ENCODE data around the gene MYH6.
"Not testable (repeated sequence)": the region's sequence is repeated elsewhere in the genome, so short reads cannot be mapped to it uniquely, and the experiment has no call there.

MYH6 gene

DNA sequence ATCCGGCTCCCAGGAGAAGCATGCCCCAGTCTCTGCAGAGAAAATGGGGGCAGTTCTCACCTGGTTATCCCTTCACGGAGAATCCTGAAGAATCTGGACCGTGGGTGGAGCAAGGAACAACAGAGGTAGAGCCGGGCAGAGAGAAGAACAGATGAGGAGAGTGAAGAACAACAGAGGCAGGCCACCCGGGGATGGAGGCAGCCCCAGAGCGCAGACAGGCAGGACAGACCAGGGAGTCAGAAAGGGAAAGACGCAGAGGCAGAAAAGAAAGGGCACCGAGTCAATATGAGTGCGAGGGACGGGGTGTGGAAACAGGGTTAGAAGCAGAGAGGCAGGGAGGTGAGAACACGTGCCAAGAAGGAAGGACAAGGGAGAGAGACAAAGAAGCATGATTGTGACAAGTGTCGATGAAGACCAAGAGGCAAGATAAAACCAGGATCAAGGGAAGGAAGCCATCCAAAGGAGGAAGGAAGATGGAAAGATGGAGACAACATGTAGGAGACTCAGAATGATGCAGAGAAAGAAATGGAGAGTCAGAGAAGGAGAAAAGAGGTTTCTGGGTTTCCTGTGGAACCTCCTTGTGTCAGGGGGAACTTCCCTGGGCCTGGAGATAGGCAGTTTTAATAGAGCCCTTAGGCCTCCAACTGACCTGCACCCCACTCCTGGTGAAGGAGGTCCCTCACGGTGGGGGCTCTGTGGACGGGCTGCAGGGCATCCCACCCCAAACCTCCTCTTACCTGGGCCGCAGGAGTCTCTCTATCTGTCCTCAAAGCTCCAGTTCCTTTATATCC is at the start of gene MYH6:
MYH6 (minus strand) TSS at position 758 of the 791 bp plus-strand sequence. CDS start 1,050 bp downstream, outside the sequence.
- DNase-seq (ENCODE audit: low read depth in 2 of 2), result no peak

DNA sequence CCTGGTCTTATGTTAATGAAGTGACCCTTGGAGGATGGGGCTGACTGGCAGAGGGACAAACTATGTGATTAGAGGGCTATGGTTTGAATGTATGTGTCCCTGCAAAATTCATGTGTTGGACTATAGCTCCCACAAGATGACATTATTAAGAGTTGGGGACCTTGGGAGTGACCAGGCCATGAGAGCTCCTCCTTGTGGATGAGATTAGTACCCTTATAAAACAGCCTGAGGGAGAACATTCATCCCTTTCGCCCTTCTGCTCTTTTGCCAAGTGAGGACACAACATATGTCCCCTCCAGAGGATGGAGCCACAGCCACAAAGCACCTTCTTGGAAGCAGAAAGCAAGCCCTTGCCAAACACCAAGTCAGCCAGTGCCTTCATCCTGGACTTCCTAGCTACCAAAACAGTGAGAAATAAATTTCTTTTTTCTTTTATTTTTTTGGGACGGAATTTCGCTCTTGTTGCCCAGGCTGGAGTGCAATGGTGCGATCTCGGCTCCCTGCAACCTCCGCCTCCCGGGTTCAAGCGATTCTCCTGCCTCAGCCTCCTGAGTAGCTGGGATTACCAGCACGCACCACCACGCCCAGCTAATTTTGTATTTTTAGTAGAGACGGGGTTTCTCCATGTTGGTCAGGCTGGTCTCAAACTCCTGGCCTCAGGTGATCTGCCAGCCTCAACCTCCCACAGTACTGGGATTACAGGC is 49.0 kb upstream of the MYH6 start:
- DNase-seq (ENCODE audit: low read depth in 2 of 2), result not testable (repeated sequence)

DNA sequence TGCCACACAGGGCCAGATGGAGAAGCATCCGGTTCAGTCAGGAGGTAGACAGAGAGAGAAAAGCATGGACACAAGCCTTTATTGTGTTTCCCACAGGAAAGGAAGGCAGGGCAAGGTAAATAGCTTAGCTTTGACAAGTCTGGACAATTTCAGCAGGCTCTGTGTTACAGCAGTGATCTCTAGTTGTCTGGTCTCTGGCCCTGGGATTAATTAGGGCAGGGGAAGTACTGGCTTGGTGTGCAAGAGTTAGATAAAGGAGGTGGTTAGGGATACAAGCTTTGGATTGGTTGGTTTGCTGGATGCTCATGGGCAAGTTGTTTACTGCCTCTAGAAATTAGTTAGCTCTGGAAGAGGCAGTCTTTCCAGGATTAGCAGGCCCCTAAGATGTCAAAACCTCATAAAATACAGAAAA is 46.4 kb upstream of the MYH6 start:
- no peak for DNase-seq (ENCODE audit: low read depth in 2 of 2)

DNA sequence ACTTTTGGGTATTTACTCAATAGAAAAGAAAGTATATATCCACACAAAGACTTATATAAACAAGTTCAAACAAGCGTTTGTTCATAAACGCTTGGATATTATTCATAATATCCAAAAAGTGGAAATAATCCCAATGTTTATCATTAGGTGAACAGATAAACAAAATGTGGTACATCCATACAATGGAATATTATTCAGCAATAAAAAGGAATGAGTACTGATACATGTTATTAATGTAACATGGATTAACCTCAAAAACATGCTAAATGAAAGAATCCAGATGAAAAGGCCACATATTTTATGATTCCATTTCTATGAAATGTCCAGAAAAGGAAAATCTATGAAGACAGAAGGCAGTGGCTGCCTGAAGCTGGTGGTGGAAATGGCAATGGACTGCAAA is 44.2 kb upstream of the MYH6 start:
- DNase-seq (ENCODE audit: low read depth in 2 of 2), result no peak

DNA sequence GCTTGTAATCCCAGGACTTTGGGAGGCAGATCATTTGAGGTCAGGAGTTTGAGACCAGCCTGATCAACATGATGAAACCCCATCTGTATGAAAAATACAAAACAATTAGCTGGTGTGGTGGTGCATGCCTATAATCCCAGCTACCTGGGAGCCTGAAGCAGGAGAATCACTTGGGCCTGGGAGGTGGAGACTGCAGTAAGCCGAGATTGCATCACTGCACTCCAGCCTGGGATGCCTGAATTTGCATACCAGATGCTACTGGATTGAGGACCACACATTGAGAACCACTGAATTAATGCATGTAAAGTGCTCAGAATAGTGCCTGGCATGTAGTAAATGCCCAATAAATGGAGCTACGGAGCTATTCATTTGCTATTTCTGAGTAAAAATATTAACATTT is 42.3 kb upstream of the MYH6 start:
- no peak for DNase-seq (ENCODE audit: low read depth in 2 of 2)

DNA sequence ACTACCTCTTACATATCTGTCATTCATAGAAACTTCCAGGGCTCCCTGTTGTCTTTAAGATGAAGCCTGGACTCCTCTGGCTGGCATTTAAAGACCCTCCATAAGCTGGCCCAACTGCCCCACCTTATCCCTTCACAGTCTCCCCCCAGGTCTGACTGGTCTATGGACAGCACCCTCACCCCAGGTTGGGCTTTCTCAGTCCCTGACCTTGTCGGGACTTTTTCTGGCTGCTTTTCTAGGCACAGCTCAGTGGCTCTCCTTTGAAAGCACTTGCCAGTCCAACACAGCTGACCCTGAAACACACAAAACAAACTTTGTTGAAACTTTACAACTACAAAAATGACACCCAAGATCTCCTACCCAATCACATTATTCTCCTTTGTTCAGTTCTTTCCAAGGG is 41.2 kb upstream of the MYH6 start:
- no peak for DNase-seq (ENCODE audit: low read depth in 2 of 2)

DNA sequence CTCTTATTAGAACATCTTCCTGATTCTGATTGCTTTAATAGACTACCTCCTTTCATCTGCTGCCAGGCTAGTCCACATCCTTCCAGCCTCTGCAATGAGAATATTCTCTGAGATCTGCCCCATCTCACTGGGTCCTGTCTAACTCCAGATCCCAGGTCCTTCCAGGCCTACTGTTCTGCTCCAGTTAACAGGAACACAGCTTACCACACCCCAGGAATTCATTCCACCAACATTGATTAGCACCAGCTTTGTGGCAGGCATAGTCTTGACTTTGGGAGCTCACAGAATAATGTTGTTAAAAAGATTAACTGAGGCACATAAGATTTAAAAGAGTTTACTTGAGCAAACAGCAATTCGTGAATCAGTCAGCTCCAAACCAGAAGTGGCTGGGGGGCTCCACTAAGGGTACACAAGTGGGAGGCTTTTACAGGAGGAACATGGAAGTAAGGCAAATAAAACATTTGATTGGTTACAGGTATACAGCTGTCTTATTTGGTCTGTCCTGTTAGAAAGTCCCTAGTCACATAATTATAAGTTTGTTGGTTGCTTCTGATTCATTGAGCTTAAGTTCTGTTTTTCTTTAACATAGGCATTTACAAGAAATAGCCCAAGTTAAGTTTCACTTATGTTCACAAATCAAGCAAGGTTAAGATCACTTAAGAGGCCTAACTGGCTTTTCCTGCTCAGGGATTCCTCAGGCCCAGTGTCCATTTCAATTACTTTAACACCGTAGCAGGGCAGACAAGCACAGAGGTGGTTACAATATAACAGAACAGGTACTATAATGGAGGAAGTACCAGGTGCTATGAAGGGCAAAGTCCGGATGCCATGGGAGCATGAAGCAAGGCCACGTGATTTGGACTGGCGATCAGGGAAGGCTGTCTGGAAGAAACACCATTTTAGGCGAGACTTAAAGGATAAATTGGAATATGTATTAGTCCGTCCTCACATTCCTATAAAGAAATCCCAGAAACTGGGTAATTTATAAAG is 39.6 kb upstream of the MYH6 start:
- DNase-seq (ENCODE audit: low read depth in 2 of 2), result no peak

DNA sequence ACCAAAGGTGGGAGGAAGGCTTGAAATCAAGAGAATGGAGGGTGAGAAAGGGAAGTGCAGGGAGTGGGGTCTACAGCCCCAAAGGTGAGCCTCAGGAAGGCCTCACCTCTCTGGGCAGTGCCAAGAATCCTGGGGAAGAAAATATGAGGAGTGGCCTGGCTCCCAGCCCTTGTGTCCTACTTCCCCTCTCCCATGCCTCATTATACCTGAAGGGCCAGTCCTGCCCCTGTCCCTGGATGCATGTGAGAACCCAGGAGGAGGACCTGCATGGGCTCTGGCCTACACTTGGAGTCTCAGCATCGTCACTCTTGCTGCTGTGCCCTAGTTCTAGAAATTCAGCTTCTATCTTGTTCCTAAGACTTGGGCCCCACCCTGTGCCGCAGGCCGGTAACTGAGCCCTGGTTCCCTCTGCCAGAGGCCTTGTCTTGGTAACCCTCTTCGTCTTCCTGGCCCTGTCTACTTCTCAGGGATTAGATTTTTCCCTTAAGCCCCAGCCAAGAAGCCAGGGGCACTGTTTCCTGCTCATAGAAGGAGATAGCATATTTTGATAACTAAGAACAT is 38.3 kb upstream of the MYH6 start:
- DNase-seq (ENCODE audit: low read depth in 2 of 2), result no peak

DNA sequence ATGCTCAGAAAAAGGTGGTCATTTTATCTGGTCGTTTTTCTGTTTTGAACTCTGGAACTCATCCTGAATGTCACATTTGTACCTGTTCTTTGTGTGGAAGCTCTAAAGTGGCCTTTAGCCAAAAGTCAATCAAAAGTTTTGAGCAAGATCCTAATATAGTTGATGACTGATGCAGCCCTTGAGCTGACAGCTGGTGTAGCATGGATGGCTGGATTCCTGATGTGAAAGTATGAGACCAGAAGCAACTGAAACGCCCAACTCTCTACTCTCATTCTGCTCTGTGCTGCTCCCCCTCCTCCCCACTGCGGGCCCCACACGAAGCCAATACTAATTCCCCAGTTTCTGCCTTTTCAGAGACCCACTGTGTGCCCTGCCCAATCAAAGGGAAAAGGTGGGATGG is 37.7 kb upstream of the MYH6 start:
- DNase-seq (ENCODE audit: low read depth in 2 of 2), result no peak

DNA sequence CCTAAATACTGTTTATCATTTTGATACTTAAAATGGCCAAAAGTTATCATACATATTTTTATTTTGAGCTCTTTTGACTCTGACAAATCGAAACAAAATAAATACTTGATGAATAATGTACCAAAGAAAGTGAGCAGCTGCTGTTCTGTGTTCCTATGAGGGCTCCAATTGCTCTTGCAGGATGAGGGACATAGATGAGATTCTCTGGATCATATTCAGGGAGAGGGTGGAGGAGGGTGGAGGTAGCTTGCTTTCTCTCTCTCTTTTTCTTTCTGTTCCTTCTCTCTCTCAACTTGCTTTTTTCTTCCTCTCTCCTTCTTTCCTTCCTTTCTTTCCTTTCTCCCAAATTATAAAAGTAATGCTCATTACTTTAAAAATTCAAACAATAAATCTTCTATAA is 36.2 kb upstream of the MYH6 start:
- no peak for DNase-seq (ENCODE audit: low read depth in 2 of 2)

DNA sequence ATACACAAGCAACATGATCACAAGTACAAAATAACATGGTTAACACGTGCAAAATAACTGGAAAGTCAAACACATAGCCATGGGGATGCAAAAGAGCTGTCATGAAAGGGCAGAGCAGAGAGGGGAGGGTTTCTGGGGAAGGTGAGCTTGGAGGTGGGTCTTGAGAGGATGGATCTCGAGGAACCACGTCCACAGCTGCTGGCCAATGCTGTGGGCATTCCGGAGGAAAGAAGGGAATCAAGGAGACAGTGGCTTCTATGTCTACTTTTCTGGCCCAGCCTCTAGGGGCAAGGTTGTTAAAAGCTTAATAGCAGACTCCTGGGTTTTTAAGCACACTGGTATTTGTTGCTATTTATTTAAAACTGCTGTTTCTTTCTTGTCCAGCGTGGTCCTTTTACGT is 35.8 kb upstream of the MYH6 start:
- no peak for DNase-seq (ENCODE audit: low read depth in 2 of 2)

DNA sequence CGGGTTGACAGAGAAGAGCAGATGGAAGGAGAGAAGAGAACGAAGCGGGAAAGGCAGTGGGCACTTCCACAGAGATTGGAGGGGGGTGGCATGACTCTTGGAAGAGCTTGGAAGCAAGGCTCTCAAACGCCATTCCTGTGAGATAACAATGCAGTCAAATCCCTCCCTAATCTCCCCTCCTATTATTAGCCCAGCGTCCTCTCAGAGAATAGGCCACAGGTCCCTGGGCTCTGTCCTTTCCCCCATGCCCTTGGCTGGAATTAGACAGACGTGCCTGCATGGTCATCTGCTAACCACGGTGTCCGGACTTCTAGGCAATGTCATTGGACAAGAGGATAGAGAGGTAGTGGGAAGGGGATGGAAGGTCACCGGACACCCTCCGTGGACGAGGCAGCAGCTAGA is 35.3 kb upstream of the MYH6 start:
- no peak for DNase-seq (ENCODE audit: low read depth in 2 of 2)

DNA sequence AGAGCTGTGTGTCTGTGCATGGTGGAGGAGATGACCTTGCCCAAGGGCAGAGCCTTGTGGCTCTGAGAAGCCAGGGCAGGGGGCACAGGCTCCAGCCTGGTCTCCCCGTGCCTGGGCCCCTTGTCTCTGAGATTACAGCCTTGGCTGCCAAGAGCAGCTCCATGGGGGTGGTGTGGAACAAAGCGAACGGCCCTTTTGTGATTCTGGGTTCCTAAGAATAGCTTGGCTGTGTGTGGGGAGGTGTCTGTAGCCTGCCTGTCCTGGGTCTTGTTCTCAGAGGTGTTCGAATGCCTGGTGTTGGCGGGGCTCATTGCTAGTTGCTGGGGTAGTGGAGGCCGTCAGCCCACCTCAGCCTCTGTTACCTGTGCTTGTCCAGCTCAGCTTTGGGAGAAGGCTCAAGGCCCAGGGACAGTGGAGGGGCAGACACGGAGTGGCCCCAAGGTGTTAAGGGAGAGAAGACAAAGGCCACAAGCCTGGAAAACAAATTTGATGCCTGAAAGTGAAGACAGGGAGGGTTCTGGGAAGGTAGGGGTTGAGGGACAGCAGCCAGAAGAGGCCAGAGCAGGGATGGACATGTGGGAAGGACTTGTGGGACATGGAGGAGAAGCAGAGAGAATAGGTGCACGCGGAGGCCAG is 34.8 kb upstream of the MYH6 start:
- no peak for DNase-seq (ENCODE audit: low read depth in 2 of 2)

DNA sequence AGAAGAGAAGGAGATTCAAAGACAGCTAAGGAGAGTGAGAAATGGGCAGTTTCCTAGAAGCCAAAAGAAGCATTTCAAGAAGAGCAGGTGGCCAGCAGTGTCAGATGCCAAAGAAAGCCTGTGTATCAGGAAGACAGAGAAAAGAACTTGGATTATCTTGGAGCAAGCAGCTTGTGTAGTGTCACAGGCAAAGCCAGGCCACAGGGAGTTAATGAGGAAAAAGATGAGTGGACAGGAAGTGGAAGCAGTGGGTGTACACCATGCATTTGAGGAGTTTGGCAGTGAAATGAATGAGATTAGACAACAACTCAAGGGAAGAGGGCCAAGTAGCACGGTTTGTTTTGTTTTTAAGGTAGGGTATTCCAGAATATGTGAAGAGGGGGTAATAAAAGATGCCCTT is 33.0 kb upstream of the MYH6 start:
- no peak for DNase-seq (ENCODE audit: low read depth in 2 of 2)

DNA sequence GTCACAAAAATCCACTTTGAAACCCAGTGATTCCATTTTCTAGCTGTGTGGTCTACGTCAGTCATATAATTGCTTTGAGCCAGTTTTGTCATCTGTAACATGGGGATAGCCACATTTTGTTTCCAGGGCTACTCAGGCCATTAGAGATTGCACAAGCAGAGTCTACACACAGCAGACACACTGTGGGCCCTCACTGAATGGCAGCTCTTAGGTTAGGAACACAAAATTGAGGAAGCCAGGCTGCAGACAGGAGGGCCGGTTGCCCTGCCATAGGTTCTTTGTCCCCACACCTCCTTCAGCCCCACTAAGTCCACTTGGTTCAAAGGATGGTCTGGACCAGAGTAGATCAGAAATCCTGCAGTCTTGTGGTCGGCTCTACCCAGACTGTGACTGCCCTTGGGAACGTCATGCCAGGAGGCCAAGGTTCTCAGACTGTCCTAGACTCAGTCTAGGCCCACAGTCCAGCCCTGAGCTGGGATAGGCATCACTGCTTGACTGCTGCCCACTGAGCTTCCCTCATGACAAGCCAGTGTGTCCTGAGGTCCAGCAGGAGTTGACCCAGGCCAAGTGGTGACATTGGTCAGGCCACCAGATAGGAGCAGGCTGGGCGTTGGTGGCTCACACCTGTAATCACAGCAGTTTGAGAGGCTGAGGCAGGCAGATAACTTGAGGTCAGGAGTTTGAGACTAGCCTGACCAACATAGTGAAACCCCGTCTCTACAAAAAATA is 31.2 kb upstream of the MYH6 start:
- DNase-seq (ENCODE audit: low read depth in 2 of 2), result no peak

DNA sequence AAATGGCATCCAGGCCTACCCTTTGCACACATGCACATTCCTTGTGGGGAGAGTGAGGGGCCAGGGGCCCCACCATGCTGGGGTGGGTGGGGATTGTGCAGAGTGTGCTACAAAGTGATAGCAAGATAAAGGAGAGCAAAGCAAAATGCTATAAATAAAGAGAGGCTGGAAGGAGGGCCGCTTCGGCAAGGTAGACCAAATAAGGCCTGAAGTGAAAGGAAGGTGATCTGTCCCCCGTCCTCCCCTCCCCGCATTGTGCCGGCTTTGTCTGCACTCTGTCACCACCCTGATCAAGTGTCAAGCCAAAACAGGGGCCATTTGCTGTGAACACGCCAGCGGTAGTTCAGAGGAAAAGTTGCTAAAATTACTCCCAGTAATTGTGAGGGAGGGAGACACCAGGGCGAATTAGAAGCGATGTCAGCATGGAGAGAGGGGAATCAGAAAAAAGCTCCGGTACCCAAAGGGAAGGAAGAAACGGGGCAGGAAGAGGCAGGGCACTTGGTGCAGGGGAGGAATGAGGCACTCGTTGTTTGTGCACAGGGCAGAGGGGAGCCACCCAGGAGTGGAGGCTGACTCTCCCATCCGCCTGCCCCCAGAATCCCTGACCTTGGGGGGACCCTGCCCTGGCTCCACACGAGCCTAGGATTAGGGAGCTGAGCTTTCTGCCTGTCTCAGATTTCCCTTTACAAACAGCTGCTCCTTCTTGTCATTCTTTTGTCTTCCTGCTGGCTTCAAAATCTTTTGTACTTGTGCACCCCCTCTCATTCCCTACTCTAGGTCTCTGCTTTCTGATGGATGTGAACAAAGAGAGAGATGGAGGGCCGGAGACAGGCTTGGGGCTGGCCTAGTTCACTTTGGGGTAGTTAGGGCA is 30.3 kb upstream of the MYH6 start:
- no peak for DNase-seq (ENCODE audit: low read depth in 2 of 2)

DNA sequence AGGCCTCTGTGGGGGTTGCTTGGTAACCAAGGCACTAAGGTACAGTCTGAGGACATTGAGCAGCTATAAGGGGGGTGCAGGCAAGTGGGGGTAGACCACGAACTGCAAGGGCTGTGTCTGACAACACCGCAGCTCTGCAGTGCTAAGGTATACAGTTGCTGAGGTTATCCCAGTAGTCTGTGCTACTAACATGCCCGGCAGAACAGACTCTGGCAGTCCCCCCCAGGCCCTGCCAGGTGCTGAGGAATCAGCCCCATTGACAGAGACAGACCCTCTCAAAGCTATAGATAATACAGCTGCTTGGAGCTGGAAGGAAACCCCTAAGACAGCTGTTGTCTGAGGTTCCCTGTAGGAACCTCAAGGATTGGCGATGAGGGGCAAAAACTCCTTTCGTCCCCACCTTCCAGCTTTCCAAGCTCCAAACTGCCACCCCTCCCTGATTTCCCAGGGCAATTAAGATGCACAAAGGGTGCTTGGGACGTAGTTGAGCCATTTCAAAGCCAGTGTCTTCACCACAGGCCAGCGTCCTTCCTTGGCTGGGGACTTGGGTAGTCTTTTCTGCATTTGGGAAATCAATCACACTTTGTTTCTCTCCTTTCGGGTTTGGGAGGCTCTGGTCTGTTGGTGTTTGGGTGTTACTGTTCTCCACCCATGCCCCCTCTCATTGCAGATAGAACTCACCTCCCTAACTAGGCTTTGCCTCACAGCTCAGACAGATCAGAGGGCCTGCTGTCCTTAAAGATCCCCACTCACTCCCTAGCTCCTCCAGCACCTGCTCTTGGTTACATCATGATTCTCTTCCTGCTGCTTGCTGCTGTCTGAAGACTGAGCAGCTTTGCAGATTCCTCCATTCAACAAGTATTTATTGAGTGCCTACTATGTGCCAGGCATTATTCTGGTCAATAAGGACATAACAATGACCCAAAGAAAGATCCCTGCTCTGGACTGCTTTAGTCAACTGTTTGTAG is 29.3 kb upstream of the MYH6 start:
- no peak for DNase-seq (ENCODE audit: low read depth in 2 of 2)

DNA sequence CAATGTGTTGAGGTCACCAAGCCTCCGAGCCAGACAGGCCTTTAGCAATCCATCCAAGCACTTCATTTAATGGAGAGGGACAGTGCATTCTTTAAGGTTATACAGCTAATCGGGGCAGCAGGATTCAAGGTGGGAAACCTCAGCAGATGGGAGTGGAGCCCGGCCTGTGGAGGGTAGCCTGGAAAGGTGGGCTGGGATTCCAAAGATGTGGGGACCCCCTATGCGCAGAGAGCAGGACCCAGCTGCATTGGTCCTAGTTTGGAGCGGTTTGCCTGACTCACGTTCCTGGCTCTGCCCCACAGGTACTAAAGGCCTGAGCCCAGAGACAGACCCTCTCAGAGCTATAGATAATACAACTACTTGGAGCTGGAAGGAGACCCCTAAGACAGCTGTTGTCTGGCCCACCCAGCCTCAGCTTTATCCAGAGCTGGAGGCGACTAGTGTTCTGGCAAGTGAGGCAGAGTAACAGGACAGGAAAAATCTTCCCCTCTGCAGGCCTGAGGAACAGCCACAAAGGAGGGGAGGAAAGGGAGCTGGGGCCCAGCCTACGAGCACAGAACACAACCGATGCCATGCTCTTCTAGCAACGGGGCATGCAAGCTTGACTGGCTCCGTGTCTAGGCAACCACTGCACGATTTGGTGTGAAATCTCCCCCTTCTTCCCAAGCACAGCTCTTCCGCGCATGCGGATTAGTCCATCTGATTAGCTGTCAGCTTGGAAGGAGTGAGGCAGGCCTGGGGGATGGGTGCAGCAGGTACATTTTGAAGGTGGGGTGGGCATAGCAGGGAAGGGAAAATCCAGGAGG is 28.5 kb upstream of the MYH6 start:
- DNase-seq (ENCODE audit: low read depth in 2 of 2), result no peak

Data from stimulated activated CD8-positive, alpha-beta memory T cell treated with anti-CD3 and anti-CD28 coated beads, Interleukin-2, amount 100 ng/mL, for 48 hours (primary cell).